HG03066 (cell line): ENCODE results near the gene NOL11.
"Not testable (repeated sequence)": the region's sequence is repeated elsewhere in the genome, so short reads cannot be mapped to it uniquely, and the experiment has no call there.

Experiments used
- ATAC-seq: cut with Tn5 transposase; IDR thresholded peaks from one replicate; pipeline ENCODE4 v1.9.1; 2021; ENCODE audit warnings: low read depth; ENCODE audit not compliant: unreplicated experiment

Gene NOL11

GRCh38 chr17:67752160-67752559, 34.4 kb downstream of the NOL11 start:
- ATAC-seq = not testable (repeated sequence)

- no peak for ATAC-seq
Observed at GRCh38 chr17:67753026-67753425, 35.3 kb downstream of the NOL11 start.

- ATAC-seq = no peak
Observed at GRCh38 chr17:67754001-67754400, 36.3 kb downstream of the NOL11 start.

GRCh38 chr17:67754686-67755085, 37.0 kb downstream of the NOL11 start:
- ATAC-seq = not testable (repeated sequence)

- ATAC-seq = not testable (repeated sequence)
Observed at GRCh38 chr17:67756766-67757165, 39.0 kb downstream of the NOL11 start.

GRCh38 chr17:67759355-67760171, 41.8 kb downstream of the NOL11 start:
- no peak for ATAC-seq

- ATAC-seq = no peak
Observed at GRCh38 chr17:67765623-67766022, 47.9 kb downstream of the NOL11 start.

- no peak for ATAC-seq
Observed at GRCh38 chr17:67769231-67769630, 51.5 kb downstream of the NOL11 start.

GRCh38 chr17:67770539-67770938, 52.8 kb downstream of the NOL11 start:
- no peak for ATAC-seq

GRCh38 chr17:67772679-67773078, 54.9 kb downstream of the NOL11 start:
- no peak for ATAC-seq

- no peak for ATAC-seq
Observed at GRCh38 chr17:67773246-67773645, 55.5 kb downstream of the NOL11 start.

- no peak for ATAC-seq
Observed at GRCh38 chr17:67779098-67779672, 61.4 kb downstream of the NOL11 start.

GRCh38 chr17:67784364-67785121, 66.8 kb downstream of the NOL11 start:
- ATAC-seq = no peak

- ATAC-seq = no peak
Observed at GRCh38 chr17:67785122-67785477, 67.4 kb downstream of the NOL11 start.

GRCh38 chr17:67785504-67785903, 67.8 kb downstream of the NOL11 start:
- no peak for ATAC-seq
